AG04449 (cell line): ENCODE measurements around the gene DRG2.

Experiments
- CTCF ChIA-PET: fragments of 350-600 bp; formaldehyde crosslinking; extraction: SDS; loops from one replicate; lab custom pipeline; 2021; ENCODE audit warnings: antibody characterized with exemption; lab: Yijun Ruan, JAX
- POLR2A ChIA-PET: fragments of 400-600, 350-600 bp; formaldehyde crosslinking; extraction: SDS; loops from one replicate; lab custom pipeline; 2020; ENCODE audit warnings: antibody characterized with exemption, inconsistent platforms; lab: Yijun Ruan, JAX
- DNase-seq: peaks from one replicate; pipeline ENCODE4 v3.0.0-alpha.2; 2010; ENCODE audit warnings: low read depth, low spot score
- H3K4me3 ChIP-seq: 2 replicates; pipeline ENCODE4 v1.5.1; 2011; ENCODE audit warnings: low read depth, mild to moderate bottlenecking, control low read depth, low read length
- TF ChIP-seq, protein P1 (sequence below): IDR thresholded peaks from one replicate; pipeline ENCODE4 v1.5.1; 2011; ENCODE audit warnings: mild to moderate bottlenecking, moderate library complexity, low read length, control low read depth, inconsistent platforms; ENCODE audit not compliant: insufficient read depth; ENCODE audit errors: missing control alignments

Gene DRG2

DNA sequence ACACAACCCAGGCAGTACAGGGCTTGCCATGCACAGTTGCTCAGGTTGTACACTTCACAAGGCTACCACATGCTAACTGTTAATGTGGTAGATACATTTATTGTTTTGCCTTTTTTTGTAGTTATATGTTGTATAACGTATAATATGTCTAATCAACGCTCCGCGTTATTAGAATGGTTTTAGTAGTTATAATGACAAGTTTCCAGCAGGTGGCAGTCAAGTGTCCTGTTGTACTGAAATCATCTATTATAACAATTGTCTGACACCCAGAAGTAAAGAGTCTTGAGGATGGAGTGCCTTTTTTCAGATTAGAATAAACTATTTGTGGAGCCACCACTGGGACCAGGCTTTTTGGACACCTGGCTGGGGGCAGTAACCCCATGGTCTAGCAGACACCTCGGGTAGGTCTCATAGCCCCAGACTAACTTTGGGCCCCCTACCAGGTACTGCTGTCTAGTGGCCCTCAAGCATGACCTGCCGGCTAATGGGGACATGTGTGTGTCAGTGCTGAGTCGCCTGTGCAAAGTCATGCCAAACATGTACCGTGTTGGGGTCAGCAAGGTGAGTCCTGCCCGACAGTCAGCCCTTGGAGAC lies 53.6 kb downstream of the DRG2 start:
- CTCF ChIA-PET: interaction anchor here (0.7 to 6.9 kb wide), 21 partner anchors 9 to 101 kb away, joined by 3 to 67 read pairs (median 4); partner anchors contain the start of gene ALKBH5
- TF ChIP-seq, protein P1, sequence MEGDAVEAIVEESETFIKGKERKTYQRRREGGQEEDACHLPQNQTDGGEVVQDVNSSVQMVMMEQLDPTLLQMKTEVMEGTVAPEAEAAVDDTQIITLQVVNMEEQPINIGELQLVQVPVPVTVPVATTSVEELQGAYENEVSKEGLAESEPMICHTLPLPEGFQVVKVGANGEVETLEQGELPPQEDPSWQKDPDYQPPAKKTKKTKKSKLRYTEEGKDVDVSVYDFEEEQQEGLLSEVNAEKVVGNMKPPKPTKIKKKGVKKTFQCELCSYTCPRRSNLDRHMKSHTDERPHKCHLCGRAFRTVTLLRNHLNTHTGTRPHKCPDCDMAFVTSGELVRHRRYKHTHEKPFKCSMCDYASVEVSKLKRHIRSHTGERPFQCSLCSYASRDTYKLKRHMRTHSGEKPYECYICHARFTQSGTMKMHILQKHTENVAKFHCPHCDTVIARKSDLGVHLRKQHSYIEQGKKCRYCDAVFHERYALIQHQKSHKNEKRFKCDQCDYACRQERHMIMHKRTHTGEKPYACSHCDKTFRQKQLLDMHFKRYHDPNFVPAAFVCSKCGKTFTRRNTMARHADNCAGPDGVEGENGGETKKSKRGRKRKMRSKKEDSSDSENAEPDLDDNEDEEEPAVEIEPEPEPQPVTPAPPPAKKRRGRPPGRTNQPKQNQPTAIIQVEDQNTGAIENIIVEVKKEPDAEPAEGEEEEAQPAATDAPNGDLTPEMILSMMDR: peak; percentile 44
- DNase-seq: no peak
- POLR2A ChIA-PET: no interaction called here
- H3K4me3 ChIP-seq: no peak overlapping the region

DNA sequence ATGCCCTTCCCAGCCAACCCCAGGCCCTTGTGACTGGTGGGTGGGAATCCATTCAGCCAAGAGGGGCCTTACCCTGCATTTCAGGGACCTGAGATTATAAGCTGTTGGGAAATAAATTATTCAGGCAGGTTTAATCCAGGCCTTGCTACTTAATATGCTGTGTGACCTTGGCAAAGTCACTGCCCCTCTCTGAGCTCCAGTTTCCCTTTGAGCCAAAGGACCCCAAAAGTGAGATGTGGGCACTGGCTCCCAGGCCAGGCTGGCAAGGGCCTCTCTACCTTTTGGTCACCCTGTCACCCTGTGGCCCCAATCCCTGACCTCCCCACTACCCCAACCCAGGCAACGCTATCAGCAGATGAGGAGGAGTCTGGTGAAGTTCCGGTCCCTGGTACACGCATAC lies 54.7 kb downstream of the DRG2 start:
- H3K4me3 ChIP-seq: no peak overlapping the region
- TF ChIP-seq, protein P1: no peak
- POLR2A ChIA-PET: no interaction called here
- no peak for DNase-seq
- CTCF ChIA-PET: interaction anchor here (0.7 to 6.9 kb wide), 13 partner anchors 10 to 90 kb away, joined by 3 to 67 read pairs (median 5); no protein-coding TSS in a partner anchor

DNA sequence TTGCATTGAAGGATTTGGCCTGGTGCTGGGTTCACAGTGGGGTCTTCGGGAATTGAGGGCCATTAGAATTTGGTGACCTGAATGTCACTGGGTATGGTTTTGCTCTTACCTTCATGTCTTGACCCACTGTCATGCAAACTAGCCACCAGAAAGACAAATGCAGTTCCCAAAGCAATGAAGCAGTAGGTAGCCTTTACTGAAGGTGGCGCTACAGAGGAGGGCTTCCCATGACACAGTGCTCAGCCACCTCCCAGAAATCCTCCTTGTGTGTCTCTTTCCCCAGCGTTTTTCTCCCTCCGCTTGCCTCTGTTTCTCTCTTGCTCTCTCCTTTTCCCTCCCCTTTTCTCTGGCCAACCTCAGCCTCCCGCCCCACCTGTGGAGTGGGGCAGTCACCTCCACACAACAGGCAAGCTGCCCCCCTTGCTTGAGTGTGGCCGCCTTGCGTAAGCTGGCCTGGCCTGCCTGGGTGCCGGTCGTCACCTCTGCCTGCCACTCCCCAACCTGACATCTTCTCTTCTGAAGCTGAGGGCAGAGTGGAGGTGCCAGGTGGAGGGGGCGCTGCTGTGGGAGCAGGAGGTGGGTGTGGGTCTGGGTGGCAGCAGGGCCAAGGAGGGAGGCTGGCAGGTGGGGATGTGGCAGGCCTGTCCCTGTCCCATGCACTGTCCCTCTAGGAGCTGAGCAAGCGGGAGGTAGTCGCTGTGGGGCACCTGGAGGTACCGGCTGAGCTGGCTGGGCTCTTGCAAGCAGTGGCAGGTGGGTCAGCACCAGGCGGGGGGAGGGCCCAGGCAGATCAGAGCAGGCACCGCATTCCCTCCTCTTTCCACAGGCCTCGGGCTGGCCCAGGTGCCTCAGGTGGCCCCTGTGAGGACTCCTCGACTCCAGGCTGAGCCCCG lies 55.5 kb downstream of the DRG2 start:
- CTCF ChIA-PET: interaction anchor here (0.8 to 6.9 kb wide), 4 partner anchors 10 to 63 kb away, joined by 4 to 67 read pairs (median 8); no protein-coding TSS in a partner anchor
- TF ChIP-seq, protein P1: peak; percentile 32
- no peak overlapping the region for H3K4me3 ChIP-seq
- POLR2A ChIA-PET: no interaction called here
- DNase-seq: no peak

DNA sequence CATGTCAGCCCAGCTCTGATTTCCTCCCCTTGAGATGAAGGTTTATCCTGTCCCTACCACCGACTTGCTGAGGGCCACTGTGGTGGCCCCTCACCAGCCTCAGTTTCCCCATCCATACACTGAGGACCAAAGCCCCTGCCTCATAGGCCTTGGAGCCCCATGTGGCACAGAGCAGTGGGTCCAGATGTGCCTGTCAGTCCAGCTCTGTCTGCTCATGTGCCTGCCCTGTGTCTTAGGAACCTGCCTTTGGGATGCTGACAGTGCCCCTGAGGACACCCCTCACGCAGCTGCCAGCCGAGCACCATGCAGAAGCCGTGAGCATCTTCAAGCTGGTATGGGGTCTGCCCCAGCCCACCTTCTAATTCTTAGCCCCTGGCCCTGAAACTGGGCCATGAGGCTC lies 56.5 kb downstream of the DRG2 start:
- TF ChIP-seq, protein P1: no peak
- no peak overlapping the region for H3K4me3 ChIP-seq
- POLR2A ChIA-PET: interaction anchor here (0.7 kb wide), 1 partner anchor 39 kb away, joined by 3 read pairs; the partner anchor contains the start of gene ALKBH5
- CTCF ChIA-PET: interaction anchor here (2.6 kb wide), 1 partner anchor 12 kb away, joined by 11 read pairs; no protein-coding TSS in a partner anchor
- no peak for DNase-seq

DNA sequence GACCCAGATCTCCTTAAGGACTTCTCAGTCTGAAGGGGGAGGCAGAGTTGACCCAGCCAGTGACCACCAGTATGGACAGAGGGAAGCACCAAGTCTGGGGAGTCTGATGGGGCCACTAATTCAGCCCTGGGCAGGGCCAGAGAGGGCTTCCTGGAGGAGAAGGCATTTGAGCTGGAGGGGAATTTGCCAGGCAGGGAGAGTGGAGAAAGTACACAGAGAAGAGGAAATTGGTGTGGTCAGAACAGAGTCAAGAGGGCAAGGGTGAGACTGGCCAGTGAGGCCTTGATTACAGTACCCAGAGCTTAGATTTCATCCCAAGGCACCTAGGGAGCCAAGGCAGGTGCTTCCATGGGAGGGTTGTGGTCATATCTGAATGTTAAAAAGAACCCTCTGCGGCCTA lies 57.1 kb downstream of the DRG2 start:
- TF ChIP-seq, protein P1: no peak
- ChIA-PET CTCF (interaction anchor here (0.8 to 2.6 kb wide), 2 partner anchors 11 to 73 kb away, joined by 3 to 11 read pairs; no protein-coding TSS in a partner anchor), POLR2A (interaction anchor here (0.7 kb wide), 1 partner anchor 39 kb away, joined by 3 read pairs; the partner anchor contains the start of gene ALKBH5)
- H3K4me3 ChIP-seq: no peak overlapping the region
- no peak for DNase-seq
